HepG2 (cell line): ENCODE measurements around the gene CRADD. TPM values are rescaled to one million over a fixed set of nuclear protein-coding genes. Genes with fewer than 3 reads are reported as not detected.
A peak's percentile ranks its signal among the peaks of the same experiment; 100 is the strongest.

Experiments
- EED ChIP-seq: sonication (generic); formaldehyde crosslinking; IDR thresholded peaks from 2 replicates; pipeline ENCODE4 v1.5.0; 2020; ENCODE audit warnings: mild to moderate bottlenecking, missing genetic modification reagents
- ESRRA ChIP-seq: sonication (generic); formaldehyde crosslinking; IDR thresholded peaks from 2 replicates; pipeline ENCODE4 v1.5.1; 2020; ENCODE audit warnings: mild to moderate bottlenecking, low read depth, missing genetic modification reagents
- HOXA7 ChIP-seq: sonication (generic); formaldehyde crosslinking; IDR thresholded peaks from 2 replicates; pipeline ENCODE4 v1.8.1; 2022; ENCODE audit warnings: mild to moderate bottlenecking, missing genetic modification reagents, moderate library complexity
- ISL2 ChIP-seq: sonication (generic); formaldehyde crosslinking; IDR thresholded peaks from 2 replicates; pipeline ENCODE4 v1.5.0; 2020; ENCODE audit warnings: missing genetic modification reagents
- JARID2 ChIP-seq: sonication (generic); formaldehyde crosslinking; IDR thresholded peaks from 2 replicates; pipeline ENCODE4 v1.8.1; 2023; ENCODE audit warnings: missing genetic modification reagents, inconsistent platforms; ENCODE audit not compliant: insufficient replicate concordance
- MBNL3 ChIP-seq: fragments of 250-450 bp; sonication (Bioruptor Pico); conservative IDR thresholded peaks from 2 replicates; pipeline ENCODE4 v1.8.0; 2022; ENCODE audit warnings: mild to moderate bottlenecking, inconsistent platforms
- MTERF4 ChIP-seq: sonication (generic); formaldehyde crosslinking; IDR thresholded peaks from 2 replicates; pipeline ENCODE4 v1.8.0; 2023; ENCODE audit warnings: mild to moderate bottlenecking, missing genetic modification reagents
- NR2F1 ChIP-seq, 2 experiments: fragments of 450-650 bp in 1 of 2; formaldehyde crosslinking in 1 of 2; IDR thresholded peaks; 2 replicates each; pipeline versions ENCODE4 v1.5.0 to v1.6.1; 2016 to 2020; ENCODE audit warnings: mild to moderate bottlenecking in 1 of 2, missing compliant biosample characterization in 1 of 2, missing genetic modification reagents in 1 of 2, moderate library complexity in 1 of 2
- POLR2AphosphoS5 ChIP-seq: IDR thresholded peaks from 2 replicates; pipeline ENCODE4 v1.6.1; 2012; ENCODE audit warnings: low read depth, low read length
- SKI ChIP-seq: fragments of 450-650 bp; IDR thresholded peaks from one replicate; pipeline ENCODE4 v1.6.1; 2018; ENCODE audit warnings: mild to moderate bottlenecking; ENCODE audit not compliant: partially characterized antibody
- SPEN ChIP-seq: sonication (generic); formaldehyde crosslinking; IDR thresholded peaks from 2 replicates; pipeline ENCODE4 v1.5.1; 2020; ENCODE audit warnings: low read depth, mild to moderate bottlenecking, missing genetic modification reagents
- SSRP1 ChIP-seq: IDR thresholded peaks from 2 replicates; pipeline ENCODE4 v1.6.1; 2016; ENCODE audit warnings: control low read depth
- TCF12 ChIP-seq, 2 experiments: fragments of 450-650 bp in 1 of 2; sonication (generic) in 1 of 2; formaldehyde crosslinking in 1 of 2; IDR thresholded peaks; 2 replicates each; pipeline versions ENCODE4 v1.6.1 to v1.8.0; 2017 to 2022; ENCODE audit warnings: antibody characterized with exemption in 1 of 2, mild to moderate bottlenecking in 1 of 2, missing genetic modification reagents in 1 of 2, moderate library complexity in 1 of 2
- ZFP41 ChIP-seq: sonication (generic); formaldehyde crosslinking; IDR thresholded peaks from 2 replicates; pipeline ENCODE4 v1.4.0; 2020; ENCODE audit warnings: mild to moderate bottlenecking, missing genetic modification reagents, borderline replicate concordance
- ZNF124 ChIP-seq: sonication (generic); formaldehyde crosslinking; IDR thresholded peaks from 2 replicates; pipeline ENCODE4 v1.4.0; 2020; ENCODE audit warnings: missing genetic modification reagents
- ZNF282 ChIP-seq: fragments of 450-650 bp; IDR thresholded peaks from 2 replicates; pipeline ENCODE4 v1.6.1; 2018; ENCODE audit not compliant: partially characterized antibody
- ZNF484 ChIP-seq: sonication (generic); formaldehyde crosslinking; IDR thresholded peaks from 2 replicates; pipeline ENCODE4 v1.5.1; 2020; ENCODE audit warnings: mild to moderate bottlenecking, low read depth, missing genetic modification reagents, borderline replicate concordance
- ZNF513 ChIP-seq: sonication (generic); formaldehyde crosslinking; conservative IDR thresholded peaks from 2 replicates; pipeline ENCODE4 v1.5.0; 2020; ENCODE audit warnings: missing genetic modification reagents
- ZNF639 ChIP-seq: conservative IDR thresholded peaks from 2 replicates; pipeline ENCODE4 v1.6.1; 2018; ENCODE audit warnings: missing genetic modification reagents
- ZSCAN20 ChIP-seq: sonication (generic); formaldehyde crosslinking; IDR thresholded peaks from 2 replicates; pipeline ENCODE4 v1.4.0; 2020; ENCODE audit warnings: missing genetic modification reagents, mild to moderate bottlenecking, borderline replicate concordance
- polyA plus RNA-seq, 8 experiments: library from polyadenylated mRNA; depleted of rRNA in 3 of 8; stranded (reverse) in 7 of 8; unstranded in 1 of 8; fragments of >200 nt; fragmentation: Illumina TruSeq in 4 of 8; extraction: Trizol in 4 of 8; gene quantifications; 2 replicates each; pipeline versions ENCODE4 v1.2.1 to v1.2.3, GENCODE V29; 2011 to 2016; ENCODE audit warnings: low read depth in 4 of 8, missing spikeins in 1 of 8, mixed read lengths in 1 of 8; ENCODE audit not compliant: insufficient read depth in 1 of 8
- total RNA-seq, 5 experiments: library from RNA; depleted of rRNA; stranded (reverse); fragments of >200 nt; fragmentation: Illumina TruSeq; extraction: Trizol; gene quantifications; 2 replicates each; pipeline ENCODE4 v1.2.3, GENCODE V29; 2016; ENCODE audit warnings: low read depth in 1 of 5
- TF ChIP-seq, protein P1 (sequence below): sonication (generic); formaldehyde crosslinking; IDR thresholded peaks from 2 replicates; pipeline ENCODE4 v1.5.0; 2020; ENCODE audit warnings: missing genetic modification reagents
- TF ChIP-seq, protein P2 (sequence below): sonication (generic); formaldehyde crosslinking; IDR thresholded peaks from 2 replicates; pipeline ENCODE4 v1.4.0; 2020; ENCODE audit warnings: missing genetic modification reagents, borderline replicate concordance
- TF ChIP-seq, protein P3 (sequence below): sonication (generic); formaldehyde crosslinking; IDR thresholded peaks from 2 replicates; pipeline ENCODE4 v1.5.0; 2020; ENCODE audit warnings: missing genetic modification reagents, mild to moderate bottlenecking, borderline replicate concordance

CRADD gene
- total and polyA plus RNA-seq, 2 of the 13 experiments (the other 11 are each of a cell fraction or from before 2014, with no cell fraction given): 12.4 to 18.8 TPM

GRCh38 chr12:93663006-93663728, 14.0 kb upstream of the CRADD start (continued):
- TF ChIP-seq, protein P1, sequence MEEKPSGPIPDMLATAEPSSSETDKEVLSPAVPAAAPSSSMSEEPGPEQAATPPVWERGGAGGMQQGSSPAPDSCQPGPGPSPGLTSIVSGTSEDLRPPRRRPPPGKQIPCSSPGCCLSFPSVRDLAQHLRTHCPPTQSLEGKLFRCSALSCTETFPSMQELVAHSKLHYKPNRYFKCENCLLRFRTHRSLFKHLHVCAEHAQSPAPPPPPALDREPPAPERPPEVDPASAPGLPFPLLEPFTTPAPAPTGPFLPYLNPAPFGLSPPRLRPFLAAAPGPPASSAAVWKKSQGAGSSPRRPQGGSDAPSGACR (CRISPR knock-in tag): peak; percentile 88
- TF ChIP-seq ZNF484 (CRISPR knock-in tag) (no peak), ZNF513 (CRISPR knock-in tag) (no peak), TCF12 (IDR thresholded peaks at IDR 0.05) (no peak), TCF12 (CRISPR knock-in tag; IDR thresholded peaks at IDR 0.05) (peak; percentile 87; the same call in 1 of the 2 replicates), SPEN (CRISPR knock-in tag) (peak; percentile 71; the same call in 1 of the 2 replicates), POLR2AphosphoS5 (no peak; the same call in 1 of the 2 replicates), JARID2 (CRISPR knock-in tag) (no peak), ZFP41 (CRISPR knock-in tag) (no peak), ZSCAN20 (no peak), SKI (peak; percentile 80), SSRP1 (CRISPR knock-in tag) (no peak), ZNF282 (no peak), EED (no peak), HOXA7 (CRISPR knock-in tag) (no peak), NR2F1 (CRISPR knock-in tag; IDR thresholded peaks at IDR 0.05) (no peak), ISL2 (CRISPR knock-in tag) (peak; percentile 76; the same call in 1 of the 2 replicates), ZNF639 (CRISPR knock-in tag) (no peak), MBNL3 (CRISPR knock-in tag) (no peak), MTERF4 (no peak; the same call in 1 of the 2 replicates), ZNF124 (CRISPR knock-in tag) (peak; percentile 91), ESRRA (CRISPR knock-in tag) (peak; percentile 92)
- TF ChIP-seq, protein P2, sequence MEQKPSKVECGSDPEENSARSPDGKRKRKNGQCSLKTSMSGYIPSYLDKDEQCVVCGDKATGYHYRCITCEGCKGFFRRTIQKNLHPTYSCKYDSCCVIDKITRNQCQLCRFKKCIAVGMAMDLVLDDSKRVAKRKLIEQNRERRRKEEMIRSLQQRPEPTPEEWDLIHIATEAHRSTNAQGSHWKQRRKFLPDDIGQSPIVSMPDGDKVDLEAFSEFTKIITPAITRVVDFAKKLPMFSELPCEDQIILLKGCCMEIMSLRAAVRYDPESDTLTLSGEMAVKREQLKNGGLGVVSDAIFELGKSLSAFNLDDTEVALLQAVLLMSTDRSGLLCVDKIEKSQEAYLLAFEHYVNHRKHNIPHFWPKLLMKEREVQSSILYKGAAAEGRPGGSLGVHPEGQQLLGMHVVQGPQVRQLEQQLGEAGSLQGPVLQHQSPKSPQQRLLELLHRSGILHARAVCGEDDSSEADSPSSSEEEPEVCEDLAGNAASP (CRISPR knock-in tag): peak; percentile 82
- TF ChIP-seq, protein P3, sequence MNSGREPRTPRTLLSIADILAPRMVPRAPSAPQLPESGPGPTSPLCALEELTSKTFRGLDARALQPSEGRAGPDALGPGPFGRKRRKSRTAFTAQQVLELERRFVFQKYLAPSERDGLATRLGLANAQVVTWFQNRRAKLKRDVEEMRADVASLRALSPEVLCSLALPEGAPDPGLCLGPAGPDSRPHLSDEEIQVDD (CRISPR knock-in tag): no peak
